HL-60 (cell line): Measurements from ENCODE around the gene VSNL1.
A peak's percentile ranks its signal among the peaks of the same experiment; 100 is the strongest.

Source experiments
- DNase-seq, 2 experiments: peaks; one replicate each; pipeline ENCODE4 v3.0.0-alpha.2; 2010 to 2020; ENCODE audit warnings: low read depth in 1 of 2, low spot score in 1 of 2
- H3K27ac ChIP-seq: fragments of 250-450 bp; sonication (Bioruptor Pico); replicated peaks from 2 replicates; pipeline ENCODE4 v1.5.1; 2020; ENCODE audit warnings: mild to moderate bottlenecking, moderate library complexity
- H3K27me3 ChIP-seq: fragments of 250-450 bp; sonication (Bioruptor Pico); 2 replicates; pipeline ENCODE4 v1.5.1; 2021; ENCODE audit warnings: mild to moderate bottlenecking, moderate library complexity; ENCODE audit not compliant: insufficient read depth, poor library complexity, severe bottlenecking
- H3K4me3 ChIP-seq: replicated peaks from 2 replicates; pipeline ENCODE4 v1.5.1; 2011; ENCODE audit warnings: mild to moderate bottlenecking, control low read depth, low read length; ENCODE audit not compliant: insufficient read depth
- CTCF ChIP-seq: IDR thresholded peaks from one replicate; pipeline ENCODE4 v1.5.1; 2011; ENCODE audit warnings: low read length, control low read depth, inconsistent platforms; ENCODE audit not compliant: insufficient read depth
- GABPA ChIP-seq: IDR thresholded peaks from 2 replicates; pipeline ENCODE4 v1.6.1; 2012; ENCODE audit warnings: low read depth
- POLR2AphosphoS5 ChIP-seq: IDR thresholded peaks from 2 replicates; pipeline ENCODE4 v1.6.1; 2012; ENCODE audit warnings: low read depth
- REST ChIP-seq: IDR thresholded peaks from 2 replicates; pipeline ENCODE4 v1.6.1; 2012; ENCODE audit warnings: low read depth; ENCODE audit not compliant: insufficient replicate concordance
- SPI1 ChIP-seq: IDR thresholded peaks from 2 replicates; pipeline ENCODE4 v1.6.1; 2012; ENCODE audit warnings: low read depth, mild to moderate bottlenecking, borderline replicate concordance

The VSNL1 gene

GRCh38 chr2:17646081-17646554 lies 105.6 kb downstream of the VSNL1 start:
- peak; percentile 49 to 80 for DNase-seq
- Histone ChIP-seq H3K27me3 (no peaks in the 10 kb centered on the region), H3K4me3 (no peak overlapping the region), H3K27ac (no peak overlapping the region)
- peak; percentile 76 for TF ChIP-seq CTCF
- no peak for TF ChIP-seq POLR2AphosphoS5
- no peak for TF ChIP-seq REST
- TF ChIP-seq SPI1: peak; percentile 77
- TF ChIP-seq GABPA: no peak

- no peak overlapping the region for H3K4me3 ChIP-seq
- TF ChIP-seq REST: no peak
- no peak for TF ChIP-seq POLR2AphosphoS5
- no peak for TF ChIP-seq SPI1
- no peak for TF ChIP-seq CTCF
- TF ChIP-seq GABPA: no peak
- DNase-seq: no peak
- no peak overlapping the region for H3K27ac ChIP-seq
- no peaks in the 10 kb centered on the region for H3K27me3 ChIP-seq
Observed at GRCh38 chr2:17646838-17647701, 106.6 kb downstream of the VSNL1 start.

GRCh38 chr2:17648581-17648980 lies 108.1 kb downstream of the VSNL1 start:
- H3K27ac ChIP-seq: no peak overlapping the region
- no peak overlapping the region for H3K4me3 ChIP-seq
- DNase-seq: peak in 1 of 2 experiments; percentile 36
- TF ChIP-seq POLR2AphosphoS5 (no peak), CTCF (no peak), REST (no peak), GABPA (no peak), SPI1 (no peak)
- no peaks in the 10 kb centered on the region for H3K27me3 ChIP-seq
